ENCODE results near the gene NEK9. TPM values are rescaled to one million over a fixed set of nuclear protein-coding genes. Genes with fewer than 3 reads are reported as not detected.

The NEK9 gene
- total and polyA plus RNA-seq, 2 experiments from 2014 or later, result 41.0 to 47.6 TPM

DNA sequence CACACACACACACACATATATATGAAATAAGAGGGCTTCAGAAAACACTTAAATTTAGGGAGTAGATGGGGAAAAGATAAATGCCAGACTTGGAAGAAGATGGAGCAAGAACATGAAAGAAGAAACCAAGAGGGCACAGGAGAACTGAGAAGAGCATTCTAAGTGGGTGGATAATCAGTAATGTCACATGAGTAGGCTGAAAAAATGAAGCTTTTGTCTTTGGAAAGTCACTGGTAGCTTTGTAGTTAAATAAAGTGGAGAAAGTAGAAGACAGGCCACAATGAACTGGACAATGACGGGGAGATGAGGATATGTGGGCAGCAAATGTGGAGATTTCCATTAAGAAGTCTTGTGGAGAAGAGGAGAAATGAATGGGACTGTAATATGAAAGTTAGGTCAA is 59.6 kb downstream of the NEK9 start:
- H3K27ac ChIP-seq, result no peak overlapping the region
- TF ChIP-seq EZH2phosphoT487 (IDR thresholded peaks at IDR 0.05; ENCODE audit: insufficient read depth, low read depth), result no peak
- no peak for TF ChIP-seq EZH2 (IDR thresholded peaks at IDR 0.05; ENCODE audit: insufficient read depth, poor library complexity, severe bottlenecking)

DNA sequence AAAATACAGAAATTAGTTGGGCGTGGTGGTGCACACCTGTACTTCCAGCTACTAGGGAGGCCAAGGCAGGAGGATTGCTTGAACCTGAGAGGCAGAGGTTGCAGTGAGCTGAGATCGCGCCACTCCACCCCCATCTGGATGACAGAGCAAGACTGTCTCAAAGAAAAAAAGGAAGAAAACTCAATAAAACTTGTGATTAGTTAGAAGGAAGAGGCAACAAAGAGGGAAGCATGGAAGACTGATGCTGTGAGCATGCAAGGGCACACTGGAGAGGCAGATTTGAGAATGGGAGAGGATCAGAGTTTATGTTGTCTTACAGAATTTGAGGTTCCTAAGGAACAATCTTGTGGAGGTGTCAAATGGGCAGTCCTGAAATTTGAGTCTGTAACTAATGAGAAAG is 60.2 kb downstream of the NEK9 start:
- no peak for DNase-seq
- peaks cover 17% of the 10 kb centered on the region for H3K79me2 ChIP-seq (ENCODE audit: insufficient read depth)
- no peaks in the 10 kb centered on the region for H4K20me1 ChIP-seq (ENCODE audit: insufficient read depth)
- H2AFZ ChIP-seq, result no peak overlapping the region
- H3K4me1 ChIP-seq (ENCODE audit: insufficient read depth), result peaks cover 22% of the 10 kb centered on the region
- H3F3A ChIP-seq (ENCODE audit: insufficient read depth), result peaks cover 23% of the 10 kb centered on the region; the same call in 1 of the 2 replicates
- H3K9me3 ChIP-seq (ENCODE audit: low read depth), result no peaks in the 10 kb centered on the region
- in situ Hi-C loops (cut with MboI), result no loop called here
- TF ChIP-seq EZH2 (IDR thresholded peaks at IDR 0.05; ENCODE audit: insufficient read depth, poor library complexity, severe bottlenecking) (no peak), EZH2phosphoT487 (IDR thresholded peaks at IDR 0.05; ENCODE audit: insufficient read depth, low read depth) (no peak)
- no peaks in the 10 kb centered on the region for H3K27me3 ChIP-seq (replicated peaks; ENCODE audit: insufficient read depth)
- H3K27ac ChIP-seq, result no peak overlapping the region
- H3K9me2 ChIP-seq (ENCODE audit: insufficient read depth), result no peaks in the 10 kb centered on the region
- no peak overlapping the region for H3K9ac ChIP-seq
- H3K4me3 ChIP-seq, result no peak overlapping the region
- H3K4me2 ChIP-seq (ENCODE audit: unreplicated experiment), result no peak overlapping the region
- no peaks in the 10 kb centered on the region for H3K36me3 ChIP-seq (ENCODE audit: low read depth)
- WGBS, 2 experiments (ENCODE audit: low coverage in 1 of 2, low lambda C conversion rate in 2 of 2, missing lambda C conversion rate in 2 of 2), result 91 to 98% methylated on average over 3 of the region's 3 CpGs

More for the DNA sequence above, 59.6 kb downstream of the NEK9 start:
- DNase-seq, result no peak
- Histone ChIP-seq H3K9ac (no peak overlapping the region), H3K4me1 (ENCODE audit: insufficient read depth) (peaks cover 22% of the 10 kb centered on the region), H3F3A (ENCODE audit: insufficient read depth) (peaks cover 23% of the 10 kb centered on the region; the same call in 1 of the 2 replicates), H3K9me3 (ENCODE audit: low read depth) (no peaks in the 10 kb centered on the region), H2AFZ (no peak overlapping the region), H3K4me2 (ENCODE audit: unreplicated experiment) (no peak overlapping the region), H4K20me1 (ENCODE audit: insufficient read depth) (no peaks in the 10 kb centered on the region), H3K36me3 (ENCODE audit: low read depth) (no peaks in the 10 kb centered on the region), H3K27me3 (replicated peaks; ENCODE audit: insufficient read depth) (no peaks in the 10 kb centered on the region), H3K79me2 (ENCODE audit: insufficient read depth) (peaks cover 13% of the 10 kb centered on the region), H3K9me2 (ENCODE audit: insufficient read depth) (no peaks in the 10 kb centered on the region), H3K4me3 (no peak overlapping the region)
- WGBS, 2 experiments (ENCODE audit: low coverage in 1 of 2, low lambda C conversion rate in 2 of 2, missing lambda C conversion rate in 2 of 2), result 100% methylated on average over 1 of the region's 1 CpG
- in situ Hi-C loops (cut with MboI), result no loop called here

GRCh38 chr14:75064205-75064567 is 62.7 kb downstream of the NEK9 start:
- 0 out of 2 replicates have a peak, but pooled peaks cover 7% of the 10 kb centered on the region for H3K36me3 ChIP-seq (ENCODE audit: low read depth)
- TF ChIP-seq EZH2phosphoT487 (IDR thresholded peaks at IDR 0.05; ENCODE audit: insufficient read depth, low read depth) (no peak), EZH2 (IDR thresholded peaks at IDR 0.05; ENCODE audit: insufficient read depth, poor library complexity, severe bottlenecking) (no peak)
- peak overlapping the region; percentile 78 for H3K9ac ChIP-seq
- H3K79me2 ChIP-seq (ENCODE audit: insufficient read depth), result peaks cover 26% of the 10 kb centered on the region
- peak overlapping the region; percentile 97 for H3K4me2 ChIP-seq (ENCODE audit: unreplicated experiment)
- peak overlapping the region; percentile 98 for H3K4me3 ChIP-seq
- peaks cover 23% of the 10 kb centered on the region for H3F3A ChIP-seq (ENCODE audit: insufficient read depth)
- H3K9me3 ChIP-seq (ENCODE audit: low read depth), result no peaks in the 10 kb centered on the region
- H3K9me2 ChIP-seq (ENCODE audit: insufficient read depth), result no peaks in the 10 kb centered on the region
- H3K27ac ChIP-seq, result no peak overlapping the region
- DNase-seq, result no peak
- H2AFZ ChIP-seq, result peak overlapping the region; percentile 96
- no peaks in the 10 kb centered on the region for H3K27me3 ChIP-seq (replicated peaks; ENCODE audit: insufficient read depth)
- H4K20me1 ChIP-seq (ENCODE audit: insufficient read depth), result no peaks in the 10 kb centered on the region
- WGBS, 2 experiments (ENCODE audit: low coverage in 1 of 2, low lambda C conversion rate in 2 of 2, missing lambda C conversion rate in 2 of 2), result 55 to 60% methylated on average over 8 of the region's 8 CpGs
- in situ Hi-C loops (cut with MboI), result no loop called here
- H3K4me1 ChIP-seq (ENCODE audit: insufficient read depth), result peaks cover 16% of the 10 kb centered on the region

DNA sequence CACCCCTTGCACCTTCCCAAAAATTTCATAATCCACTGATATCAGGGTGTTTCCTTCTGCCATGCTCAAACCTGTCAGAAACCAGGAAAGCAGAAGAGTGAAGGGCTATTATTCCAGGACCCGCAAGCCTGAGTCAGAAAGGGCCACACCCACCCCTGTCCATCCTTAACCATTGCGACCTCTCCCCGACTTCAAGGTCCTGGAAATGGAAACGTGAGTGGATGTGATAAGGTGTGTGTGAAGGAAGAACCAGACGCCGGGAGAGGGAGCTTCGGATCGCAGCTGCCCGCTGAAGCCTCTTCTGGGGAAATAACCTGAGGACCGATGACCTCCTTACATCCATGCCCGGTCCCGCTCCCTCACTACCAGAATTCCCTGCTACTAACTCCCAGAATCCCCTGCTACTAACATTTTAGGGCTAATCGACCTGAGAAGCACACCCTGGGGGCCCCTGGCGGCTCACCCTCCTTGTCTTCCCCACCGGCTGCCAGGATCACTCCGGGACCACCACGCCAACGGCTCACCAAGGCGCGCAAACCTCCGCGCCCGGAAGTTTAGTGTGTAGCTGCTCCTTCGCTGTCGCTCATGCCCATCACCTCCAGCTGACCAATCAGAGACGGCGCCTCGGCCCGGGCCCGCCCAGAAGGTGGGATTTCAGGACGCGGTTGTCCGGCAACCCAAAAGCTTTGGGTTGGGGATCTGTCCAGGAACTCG is 63.2 kb downstream of the NEK9 start, which contains the start of gene ACYP1:
Gene ACYP1 (minus strand): TSS at position 534 of the 714 bp plus-strand sequence. CDS start 471 bp downstream, at position 63.
- Histone ChIP-seq H2AFZ (peak within 1 kb of the TSS; percentile 96), H3K27ac (no peak within 1 kb of the TSS; the same call in 1 of the 2 replicates), H3K9ac (peak within 1 kb of the TSS; percentile 78), H3K4me3 (peak within 1 kb of the TSS; percentile 98), H3K4me1 (ENCODE audit: insufficient read depth) (peaks cover 16% of the 10 kb centered on the region), H3K79me2 (ENCODE audit: insufficient read depth) (peaks cover 26% of the 10 kb centered on the region), H3F3A (ENCODE audit: insufficient read depth) (peaks cover 22% of the 10 kb centered on the region), H3K36me3 (ENCODE audit: low read depth) (0 out of 2 replicates have a peak, but pooled peaks cover 7% of the 10 kb centered on the region), H3K9me2 (ENCODE audit: insufficient read depth) (no peaks in the 10 kb centered on the region), H3K9me3 (ENCODE audit: low read depth) (no peaks in the 10 kb centered on the region), H3K4me2 (ENCODE audit: unreplicated experiment) (peak within 1 kb of the TSS; percentile 97), H3K27me3 (replicated peaks; ENCODE audit: insufficient read depth) (no peaks in the 10 kb centered on the region), H4K20me1 (ENCODE audit: insufficient read depth) (no peaks in the 10 kb centered on the region)
- 0 to 1% methylated on average over 34 of the region's 34 CpGs for WGBS, 2 experiments (ENCODE audit: low coverage in 1 of 2, low lambda C conversion rate in 2 of 2, missing lambda C conversion rate in 2 of 2)
- TF ChIP-seq EZH2 (IDR thresholded peaks at IDR 0.05; ENCODE audit: insufficient read depth, poor library complexity, severe bottlenecking) (no peak), EZH2phosphoT487 (IDR thresholded peaks at IDR 0.05; ENCODE audit: insufficient read depth, low read depth) (no peak)
- DNase-seq, result peak; percentile 91
- in situ Hi-C loops (cut with MboI), result no loop called here

Measured in GM23248 (cell line).